H1 (cell line): Measurements from ENCODE around the gene USP12. TPM values are rescaled to one million over a fixed set of nuclear protein-coding genes. Genes with fewer than 3 reads are reported as not detected.

ENCODE experiments used
- CTCF ChIA-PET: fragments of 300-600 bp; sonication (Branson Sonifier 250); formaldehyde crosslinking; loops from one replicate; lab custom pipeline; 2021; ENCODE audit not compliant: partially characterized antibody; lab: Charles Lee
- POLR2A ChIA-PET: fragments of 300-600 bp; sonication (Branson Sonifier 250); formaldehyde crosslinking; loops from one replicate; lab custom pipeline; 2021; ENCODE audit warnings: inconsistent platforms; ENCODE audit not compliant: partially characterized antibody; lab: Charles Lee
- DNase-seq, 2 experiments: peaks; one replicate each; pipeline versions ENCODE4 v3.0.0 to v3.0.0-alpha.2; 2010 to 2022; ENCODE audit warnings: low spot score in 2 of 2, low read depth in 1 of 2, mixed read lengths in 1 of 2
- FAIRE-seq: peaks from 2 replicates; lab custom pipeline; 2011; peaks lifted over from hg19 to GRCh38; lab: Jason Lieb, UNC
- H2AFZ ChIP-seq: 2 replicates; pipeline ENCODE4 v1.8.1; 2012; ENCODE audit warnings: low read length, inconsistent platforms
- H2AK5ac ChIP-seq: 2 replicates; pipeline ENCODE4 v1.6.1; 2013; ENCODE audit warnings: low read depth, low read length
- H2BK120ac ChIP-seq: replicated peaks from 2 replicates; pipeline ENCODE3; 2013; ENCODE audit warnings: low read depth, low read length, inconsistent platforms
- H2BK12ac ChIP-seq: 2 replicates; pipeline ENCODE4 v1.6.1; 2013; ENCODE audit warnings: low read depth, low read length
- H2BK15ac ChIP-seq: 2 replicates; pipeline ENCODE4 v1.6.1; 2013; ENCODE audit warnings: low read length
- H2BK20ac ChIP-seq: 2 replicates; pipeline ENCODE4 v1.6.1; 2013; ENCODE audit warnings: low read length
- H2BK5ac ChIP-seq: 2 replicates; pipeline ENCODE4 v1.6.1; 2013; ENCODE audit warnings: low read depth, low read length
- H3K14ac ChIP-seq: 2 replicates; pipeline ENCODE4 v1.6.1; 2013; ENCODE audit warnings: inconsistent platforms; ENCODE audit not compliant: insufficient read length
- H3K18ac ChIP-seq: 2 replicates; pipeline ENCODE4 v1.6.1; 2013; ENCODE audit warnings: low read length; ENCODE audit errors: extremely low read depth
- H3K23ac ChIP-seq: 2 replicates; pipeline ENCODE4 v1.6.1; 2013; ENCODE audit warnings: inconsistent platforms; ENCODE audit not compliant: insufficient read length
- H3K23me2 ChIP-seq: 2 replicates; pipeline ENCODE4 v1.6.1; 2013; ENCODE audit warnings: low read depth, low read length
- H3K27ac ChIP-seq: 2 replicates; pipeline ENCODE4 v1.6.1; 2011; ENCODE audit warnings: low read depth, low read length, inconsistent platforms
- H3K27me3 ChIP-seq, 4 experiments: replicated peaks in 1 of 4; 1 replicate in 1 of 4; 2 replicates in 3 of 4; pipeline versions ENCODE4 v1.6.1 to v1.8.1; 2011 to 2013; ENCODE audit warnings: low read length in 3 of 4, mild to moderate bottlenecking in 3 of 4, inconsistent platforms in 2 of 4, mixed read lengths in 2 of 4, moderate library complexity in 1 of 4; ENCODE audit not compliant: control insufficient read depth in 3 of 4, insufficient read depth in 3 of 4; ENCODE audit errors: extremely low read depth in 1 of 4
- H3K36me3 ChIP-seq, 4 experiments: 2 replicates each; pipeline versions ENCODE4 v1.6.1 to v1.8.1; 2011 to 2013; ENCODE audit warnings: mild to moderate bottlenecking in 4 of 4, low read length in 3 of 4, moderate library complexity in 2 of 4, control low read depth in 1 of 4, inconsistent platforms in 1 of 4; ENCODE audit not compliant: insufficient read depth in 4 of 4, control insufficient read depth in 2 of 4
- H3K4ac ChIP-seq: replicated peaks from 2 replicates; pipeline ENCODE3; 2013; ENCODE audit warnings: low read length, low read depth, mixed read lengths, inconsistent platforms; ENCODE audit not compliant: insufficient read length
- H3K4me1 ChIP-seq, 4 experiments: replicated peaks in 1 of 4; 1 replicate in 1 of 4; 2 replicates in 3 of 4; pipeline versions ENCODE4 v1.6.1 to v1.8.1; 2011 to 2013; ENCODE audit warnings: low read length in 3 of 4, inconsistent platforms in 2 of 4, mixed read lengths in 1 of 4; ENCODE audit not compliant: insufficient read depth in 4 of 4, control insufficient read depth in 3 of 4
- H3K4me2 ChIP-seq, 2 experiments: 2 replicates each; pipeline versions ENCODE4 v1.6.1 to v1.8.1; 2011 to 2013; ENCODE audit warnings: low read depth in 2 of 2, low read length in 2 of 2, control low read depth in 1 of 2, inconsistent platforms in 1 of 2, mild to moderate bottlenecking in 1 of 2; ENCODE audit not compliant: insufficient read depth in 1 of 2
- H3K4me3 ChIP-seq, 4 experiments: fragments of 200-600, 300-600 bp in 1 of 4; sonication (generic), shearing (Covaris generic), sonication (Bioruptor Twin) in 1 of 4; 2 replicates each; pipeline versions ENCODE4 v1.5.1 to v1.8.1; 2011 to 2016; ENCODE audit warnings: low read length in 4 of 4, low read depth in 3 of 4, control low read depth in 2 of 4, inconsistent platforms in 2 of 4, mild to moderate bottlenecking in 2 of 4, mixed read lengths in 1 of 4, moderate library complexity in 1 of 4; ENCODE audit not compliant: insufficient read depth in 2 of 4; ENCODE audit errors: extremely low read depth in 1 of 4
- H3K56ac ChIP-seq: replicated peaks from 2 replicates; pipeline ENCODE3; 2013; ENCODE audit warnings: low read depth, mild to moderate bottlenecking, mixed read lengths, low read length, inconsistent platforms; ENCODE audit not compliant: insufficient read length
- H3K79me1 ChIP-seq: 2 replicates; pipeline ENCODE4 v1.6.1; 2013; ENCODE audit warnings: low read depth, low read length, control low read depth
- H3K79me2 ChIP-seq, 2 experiments: 2 replicates each; pipeline versions ENCODE4 v1.6.1 to v1.8.1; 2012 to 2013; ENCODE audit warnings: low read length in 2 of 2, mild to moderate bottlenecking in 2 of 2, inconsistent platforms in 1 of 2; ENCODE audit not compliant: insufficient read depth in 2 of 2, control insufficient read depth in 1 of 2
- H3K9ac ChIP-seq, 4 experiments: replicated peaks in 1 of 4; 1 replicate in 1 of 4; 2 replicates in 3 of 4; pipeline versions ENCODE4 v1.6.1 to v1.8.1; 2011 to 2013; ENCODE audit warnings: low read depth in 3 of 4, low read length in 3 of 4, control low read depth in 2 of 4, mild to moderate bottlenecking in 2 of 4, moderate library complexity in 2 of 4, inconsistent platforms in 1 of 4; ENCODE audit errors: extremely low read depth in 1 of 4
- H3K9me3 ChIP-seq, 2 experiments: 2 replicates each; pipeline versions ENCODE4 v1.6.1 to v1.8.1; 2012 to 2013; ENCODE audit warnings: mild to moderate bottlenecking in 2 of 2, moderate library complexity in 2 of 2, control low read depth in 1 of 2, inconsistent platforms in 1 of 2, low read depth in 1 of 2, low read length in 1 of 2, mixed read lengths in 1 of 2; ENCODE audit not compliant: insufficient read depth in 2 of 2
- H4K20me1 ChIP-seq, 2 experiments: replicated peaks in 1 of 2; 2 replicates each; pipeline versions ENCODE3 to v1.8.1; 2011 to 2013; ENCODE audit warnings: inconsistent platforms in 2 of 2, low read length in 2 of 2, mild to moderate bottlenecking in 1 of 2; ENCODE audit not compliant: insufficient read depth in 2 of 2, control insufficient read depth in 1 of 2
- H4K5ac ChIP-seq: 2 replicates; pipeline ENCODE4 v1.6.1; 2013; ENCODE audit warnings: low read length, low read depth, mixed read lengths, inconsistent platforms; ENCODE audit not compliant: insufficient read length
- H4K8ac ChIP-seq: 2 replicates; pipeline ENCODE4 v1.8.0; 2013; ENCODE audit warnings: mild to moderate bottlenecking, moderate library complexity, low read length, inconsistent platforms; ENCODE audit not compliant: insufficient read depth; ENCODE audit errors: extremely low read depth
- H4K91ac ChIP-seq: replicated peaks from 2 replicates; pipeline ENCODE3; 2013; ENCODE audit warnings: low read length, mixed read lengths, inconsistent platforms; ENCODE audit not compliant: insufficient read length
- CBX5 ChIP-seq: fragments of 300-800, 300-1000 bp; sonication (generic); IDR thresholded peaks from 2 replicates; pipeline ENCODE4 v1.7.1; 2016; ENCODE audit warnings: antibody characterized with exemption, low read length, low read depth
- KDM4A ChIP-seq: IDR thresholded peaks from one replicate; pipeline ENCODE4 v1.7.1; 2012; ENCODE audit warnings: low read depth, mild to moderate bottlenecking, moderate library complexity, low read length, inconsistent platforms; ENCODE audit not compliant: severe bottlenecking
- NRF1 ChIP-seq: IDR thresholded peaks from 2 replicates; pipeline ENCODE4 v1.6.1; 2011; ENCODE audit warnings: mild to moderate bottlenecking, low read depth, low read length, improper control_type of control experiment
- POLR2AphosphoS5 ChIP-seq: IDR thresholded peaks from 2 replicates; pipeline ENCODE4 v1.6.1; 2011; ENCODE audit warnings: low read depth, low read length
- POU5F1 ChIP-seq: IDR thresholded peaks from 2 replicates; pipeline ENCODE4 v1.6.1; 2011; ENCODE audit warnings: low read depth, mild to moderate bottlenecking, low read length, moderate library complexity
- RNF2 ChIP-seq: fragments of 200-900, 300-1000 bp; sonication (generic); IDR thresholded peaks from 2 replicates; pipeline ENCODE4 v1.7.1; 2016; ENCODE audit warnings: borderline replicate concordance, low read depth, mild to moderate bottlenecking, antibody characterized with exemption, low read length; ENCODE audit not compliant: poor library complexity, severe bottlenecking; ENCODE audit errors: missing control alignments
- SIX5 ChIP-seq: IDR thresholded peaks from 2 replicates; pipeline ENCODE4 v1.6.1; 2011; ENCODE audit warnings: mild to moderate bottlenecking, low read depth, low read length
- TCF12 ChIP-seq: IDR thresholded peaks from 2 replicates; pipeline ENCODE4 v1.6.1; 2011; ENCODE audit warnings: low read depth, mild to moderate bottlenecking, low read length
- WGBS, 2 experiments: shearing (Covaris generic) in 1 of 2; methylation state at CpG; one replicate each; pipeline versions ENCODE4 v1.1.6 to v1.1.7; 2013 to 2015; ENCODE audit warnings: low lambda C conversion rate in 2 of 2, mixed read lengths in 2 of 2, inconsistent platforms in 1 of 2, low coverage in 1 of 2, missing lambda C conversion rate in 1 of 2; ENCODE audit not compliant: insufficient replicate concordance in 2 of 2, insufficient coverage in 1 of 2, insufficient read length in 1 of 2; ENCODE audit errors: extremely low coverage in 1 of 2, missing lambda C conversion rate in 1 of 2; 5-methylcytosine and 5-hydroxymethylcytosine counted together
- polyA plus RNA-seq, 7 experiments: library from polyadenylated mRNA; depleted of rRNA in 3 of 7; stranded (reverse) in 5 of 7; unstranded in 2 of 7; fragments of >200 nt in 5 of 7; fragments of 200-250 nt in 2 of 7; gene quantifications; 1 replicate in 5 of 7; 2 replicates in 1 of 7; 4 replicates in 1 of 7; pipeline versions ENCODE4 v1.2.1 to v1.2.3, GENCODE V29; 2011 to 2013; ENCODE audit warnings: missing spikeins in 2 of 7, mixed read lengths in 2 of 7
- total RNA-seq: library from RNA; stranded (reverse); fragmentation: NEBNext Ultra II Directional; extraction: Animal tissue kit (Norgen Biotek cat#: 25700); gene quantifications from 2 replicates; pipeline ENCODE4 v1.2.1, GENCODE V29; 2021
- TF ChIP-seq, protein P1 (sequence below): IDR thresholded peaks from 2 replicates; pipeline ENCODE4 v1.6.1; 2012; ENCODE audit warnings: inconsistent platforms
- TF ChIP-seq, protein P2 (sequence below): IDR thresholded peaks from 2 replicates; pipeline ENCODE4 v1.6.1; 2011; ENCODE audit warnings: low read length, improper control_type of control experiment
- TF ChIP-seq, protein P3 (sequence below): IDR thresholded peaks from 2 replicates; pipeline ENCODE4 v1.6.1; 2011; ENCODE audit warnings: low read depth, mild to moderate bottlenecking, low read length; ENCODE audit not compliant: insufficient read depth

Gene USP12
- total and polyA plus RNA-seq, 2 of the 8 experiments (the other 6 are each of a cell fraction or from before 2014, with no cell fraction given) = 4.0 to 30.0 TPM

DNA sequence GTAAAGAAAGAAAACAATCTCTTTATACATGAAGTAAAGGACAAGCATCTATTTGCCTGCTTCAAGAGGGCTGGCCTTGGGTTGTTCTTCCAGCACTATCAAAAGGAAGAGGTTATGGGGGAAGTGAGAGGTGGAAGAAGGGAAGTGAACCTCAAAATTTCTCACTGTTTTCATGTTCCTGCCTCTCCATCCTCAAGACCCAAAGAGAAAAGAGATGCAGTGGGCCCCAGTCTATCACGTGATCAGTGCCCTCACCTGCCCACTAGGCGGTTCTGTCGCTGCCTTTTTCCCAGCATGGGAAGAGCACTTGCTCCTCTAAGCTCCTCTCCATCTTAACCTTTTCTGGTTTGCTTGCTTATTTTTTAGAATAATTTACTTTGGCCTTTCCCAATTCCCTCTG is 6.2 kb upstream of the USP12 start:
- no peak overlapping the region for H3K4me2 ChIP-seq
- ChIA-PET CTCF (interaction anchor here (0.7 to 1.9 kb wide), 8 partner anchors 10 to 184 kb away, joined by 3 to 9 read pairs (median 4); no protein-coding TSS in a partner anchor), POLR2A (interaction anchor here (0.8 to 2.3 kb wide), 3 partner anchors 68 to 76 kb away, joined by 3 to 8 read pairs (median 3); partner anchors contain the start of gene RPL21)
- no peak overlapping the region for H2BK120ac ChIP-seq
- no peaks in the 10 kb centered on the region for H3K23me2 ChIP-seq
- H3K18ac ChIP-seq = no peak overlapping the region
- H4K20me1 ChIP-seq = no peaks in the 10 kb centered on the region
- H2AFZ ChIP-seq = peak overlapping the region; percentile 92
- no peak overlapping the region for H2BK20ac ChIP-seq
- 6% methylated on average over 3 of the region's 3 CpGs; no CpG with 5 or more reads in 1 of the 2 experiments for WGBS, 2 experiments
- DNase-seq (peak in 1 of 2 experiments; percentile 56), FAIRE-seq (peak; percentile 81)
- H3K23ac ChIP-seq = no peak overlapping the region
- no peaks in the 10 kb centered on the region for H3K27me3 ChIP-seq
- H3K4me3 ChIP-seq = no peak overlapping the region
- H2AK5ac ChIP-seq = no peak overlapping the region
- no peak overlapping the region for H4K91ac ChIP-seq
- no peaks in the 10 kb centered on the region for H3K9me3 ChIP-seq
- H3K36me3 ChIP-seq = no peaks in the 10 kb centered on the region; a peak in 1 of 8 replicates
- no peak overlapping the region for H3K27ac ChIP-seq
- H3K4me1 ChIP-seq = peaks cover 0 to 6% (median 4%) of the 10 kb centered on the region in 4 experiments; a peak in 6 of 7 replicates
- no peaks in the 10 kb centered on the region for H3K79me1 ChIP-seq
- H3K56ac ChIP-seq = no peak overlapping the region
- no peak overlapping the region for H3K9ac ChIP-seq
- no peaks in the 10 kb centered on the region for H3K79me2 ChIP-seq
- H4K8ac ChIP-seq = no peak overlapping the region
- no peak overlapping the region for H2BK12ac ChIP-seq
- no peak overlapping the region for H2BK5ac ChIP-seq
- no peak overlapping the region for H3K14ac ChIP-seq
- H4K5ac ChIP-seq = no peak overlapping the region
- no peak overlapping the region for H3K4ac ChIP-seq
- no peak overlapping the region for H2BK15ac ChIP-seq
- TF ChIP-seq NRF1 = no peak
- no peak for TF ChIP-seq SIX5
- TF ChIP-seq POLR2AphosphoS5 = no peak
- no peak for TF ChIP-seq POU5F1
- no peak for TF ChIP-seq RNF2
- TF ChIP-seq, protein P1, sequence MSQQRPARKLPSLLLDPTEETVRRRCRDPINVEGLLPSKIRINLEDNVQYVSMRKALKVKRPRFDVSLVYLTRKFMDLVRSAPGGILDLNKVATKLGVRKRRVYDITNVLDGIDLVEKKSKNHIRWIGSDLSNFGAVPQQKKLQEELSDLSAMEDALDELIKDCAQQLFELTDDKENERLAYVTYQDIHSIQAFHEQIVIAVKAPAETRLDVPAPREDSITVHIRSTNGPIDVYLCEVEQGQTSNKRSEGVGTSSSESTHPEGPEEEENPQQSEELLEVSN = peak; percentile 80
- TF ChIP-seq, protein P2, sequence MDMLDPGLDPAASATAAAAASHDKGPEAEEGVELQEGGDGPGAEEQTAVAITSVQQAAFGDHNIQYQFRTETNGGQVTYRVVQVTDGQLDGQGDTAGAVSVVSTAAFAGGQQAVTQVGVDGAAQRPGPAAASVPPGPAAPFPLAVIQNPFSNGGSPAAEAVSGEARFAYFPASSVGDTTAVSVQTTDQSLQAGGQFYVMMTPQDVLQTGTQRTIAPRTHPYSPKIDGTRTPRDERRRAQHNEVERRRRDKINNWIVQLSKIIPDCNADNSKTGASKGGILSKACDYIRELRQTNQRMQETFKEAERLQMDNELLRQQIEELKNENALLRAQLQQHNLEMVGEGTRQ = peak; percentile 93
- TF ChIP-seq, protein P3, sequence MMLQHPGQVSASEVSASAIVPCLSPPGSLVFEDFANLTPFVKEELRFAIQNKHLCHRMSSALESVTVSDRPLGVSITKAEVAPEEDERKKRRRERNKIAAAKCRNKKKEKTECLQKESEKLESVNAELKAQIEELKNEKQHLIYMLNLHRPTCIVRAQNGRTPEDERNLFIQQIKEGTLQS = peak; percentile 80; the same call in 1 of the 2 replicates
- no peak for TF ChIP-seq KDM4A
- TF ChIP-seq CBX5 = no peak
- TF ChIP-seq TCF12 = no peak
